Mesenchymal stem cell (in vitro differentiated cells and primary cell): ENCODE measurements around the gene HDAC1.

ENCODE experiments used
- DNase-seq: peaks from one replicate; pipeline ENCODE4 v3.0.0-alpha.2; 2013
- H2AFZ ChIP-seq: one replicate; pipeline ENCODE4 v1.6.1; 2013; ENCODE audit warnings: low read depth, mild to moderate bottlenecking, control low read depth, inconsistent platforms, low read length, moderate library complexity
- H2AK5ac ChIP-seq: 2 replicates; pipeline ENCODE4 v1.6.1; 2013; ENCODE audit warnings: low read length, moderate library complexity, mild to moderate bottlenecking, inconsistent platforms; ENCODE audit not compliant: severe bottlenecking
- H2BK120ac ChIP-seq: one replicate; pipeline ENCODE4 v1.6.1; 2013; ENCODE audit warnings: low read depth, mild to moderate bottlenecking, inconsistent platforms, low read length, moderate library complexity
- H2BK12ac ChIP-seq, 2 experiments: one replicate each; pipeline ENCODE4 v1.6.1; 2013; ENCODE audit warnings: inconsistent platforms in 2 of 2, low read length in 2 of 2, mild to moderate bottlenecking in 2 of 2, moderate library complexity in 2 of 2, control low read depth in 1 of 2
- H2BK15ac ChIP-seq: one replicate; pipeline ENCODE4 v1.6.1; 2013; ENCODE audit warnings: mild to moderate bottlenecking, low read depth, inconsistent platforms; ENCODE audit not compliant: poor library complexity, severe bottlenecking
- H2BK5ac ChIP-seq: 2 replicates; pipeline ENCODE4 v1.6.1; 2013; ENCODE audit warnings: low read depth, mild to moderate bottlenecking, low read length, control low read depth, inconsistent platforms; ENCODE audit not compliant: poor library complexity, severe bottlenecking
- H3K14ac ChIP-seq, 2 experiments: one replicate each; pipeline ENCODE4 v1.6.1; 2013; ENCODE audit warnings: inconsistent platforms in 2 of 2, low read length in 2 of 2, control low read depth in 1 of 2, mild to moderate bottlenecking in 1 of 2, moderate library complexity in 1 of 2
- H3K18ac ChIP-seq, 2 experiments: one replicate each; pipeline ENCODE4 v1.6.1; 2013; ENCODE audit warnings: inconsistent platforms in 2 of 2, low read length in 2 of 2, control low read depth in 1 of 2, low read depth in 1 of 2, mild to moderate bottlenecking in 1 of 2
- H3K23ac ChIP-seq, 2 experiments: one replicate each; pipeline ENCODE4 v1.6.1; 2013; ENCODE audit warnings: inconsistent platforms in 2 of 2, low read length in 2 of 2, mild to moderate bottlenecking in 2 of 2, moderate library complexity in 2 of 2, control low read depth in 1 of 2
- H3K27ac ChIP-seq: 2 replicates; pipeline ENCODE4 v1.5.1; 2013; ENCODE audit warnings: mild to moderate bottlenecking, moderate library complexity, low read length, control low read depth, inconsistent platforms; ENCODE audit not compliant: poor library complexity, severe bottlenecking
- H3K27me3 ChIP-seq, 2 experiments: 2 replicates each; pipeline versions ENCODE4 v1.6.1 to v1.7.0; 2013; ENCODE audit warnings: low read length in 2 of 2, mild to moderate bottlenecking in 2 of 2, moderate library complexity in 2 of 2, control low read depth in 1 of 2, inconsistent platforms in 1 of 2; ENCODE audit not compliant: control insufficient read depth in 1 of 2, insufficient read depth in 1 of 2
- H3K36me3 ChIP-seq, 2 experiments: 2 replicates each; pipeline versions ENCODE4 v1.6.1 to v1.7.0; 2013; ENCODE audit warnings: low read length in 2 of 2, control low read depth in 1 of 2, inconsistent platforms in 1 of 2, low read depth in 1 of 2, mild to moderate bottlenecking in 1 of 2; ENCODE audit not compliant: insufficient read depth in 2 of 2, control insufficient read depth in 1 of 2
- H3K4ac ChIP-seq, 2 experiments: one replicate each; pipeline ENCODE4 v1.6.1; 2013; ENCODE audit warnings: inconsistent platforms in 2 of 2, low read length in 2 of 2, mild to moderate bottlenecking in 2 of 2, moderate library complexity in 2 of 2, control low read depth in 1 of 2, low read depth in 1 of 2
- H3K4me1 ChIP-seq: 2 replicates; pipeline ENCODE4 v1.6.1; 2013; ENCODE audit warnings: low read depth, low read length, control low read depth; ENCODE audit not compliant: control insufficient read depth, insufficient read depth
- H3K4me2 ChIP-seq: 2 replicates; pipeline ENCODE4 v1.6.1; 2013; ENCODE audit warnings: low read length, mild to moderate bottlenecking, inconsistent platforms; ENCODE audit not compliant: poor library complexity, severe bottlenecking
- H3K4me3 ChIP-seq, 2 experiments: 2 replicates each; pipeline versions ENCODE4 v1.5.1 to v1.7.0; 2013; ENCODE audit warnings: low read length in 2 of 2, mild to moderate bottlenecking in 2 of 2, control low read depth in 1 of 2, low read depth in 1 of 2; ENCODE audit not compliant: insufficient read depth in 1 of 2
- H3K79me1 ChIP-seq: replicated peaks from 2 replicates; pipeline ENCODE4 v1.6.1; 2013; ENCODE audit warnings: mild to moderate bottlenecking, control low read depth, low read length, inconsistent platforms; ENCODE audit not compliant: poor library complexity, severe bottlenecking
- H3K9ac ChIP-seq: 2 replicates; pipeline ENCODE4 v1.7.0; 2013; ENCODE audit warnings: mild to moderate bottlenecking, low read length, moderate library complexity
- H3K9me3 ChIP-seq: 2 replicates; pipeline ENCODE4 v1.7.0; 2013; ENCODE audit warnings: mild to moderate bottlenecking, low read length; ENCODE audit not compliant: control insufficient read depth
- H4K8ac ChIP-seq: one replicate; pipeline ENCODE4 v1.6.1; 2013; ENCODE audit warnings: inconsistent platforms, mild to moderate bottlenecking, low read length, moderate library complexity
- H4K91ac ChIP-seq: one replicate; pipeline ENCODE4 v1.6.1; 2013; ENCODE audit warnings: mild to moderate bottlenecking, low read length, inconsistent platforms
- WGBS: methylation state at CpG from one replicate; pipeline ENCODE4 v1.1.7; 2013; ENCODE audit warnings: mixed read lengths; 5-methylcytosine and 5-hydroxymethylcytosine counted together

Gene HDAC1

GRCh38 chr1:32341971-32342370, 50.1 kb downstream of the HDAC1 start:
- Histone ChIP-seq H3K27me3 (peaks cover 0 to 11% of the 10 kb centered on the region in 2 experiments), H2BK12ac (no peak overlapping the region), H3K36me3 (no peaks in the 10 kb centered on the region), H4K91ac (no peak overlapping the region), H4K8ac (no peak overlapping the region), H2BK15ac (no peak overlapping the region), H2BK120ac (no peak overlapping the region), H3K18ac (no peak overlapping the region), H3K4me2 (no peak overlapping the region), H3K23ac (no peak overlapping the region), H3K4me1 (peaks cover 38% of the 10 kb centered on the region), H3K9me3 (no peaks in the 10 kb centered on the region), H3K79me1 (no peaks in the 10 kb centered on the region), H2AFZ (no peak overlapping the region), H3K14ac (no peak overlapping the region), H3K4ac (no peak overlapping the region), H2AK5ac (no peak overlapping the region), H2BK5ac (no peak overlapping the region), H3K27ac (no peak overlapping the region), H3K9ac (no peak overlapping the region), H3K4me3 (no peak overlapping the region)
- no peak for DNase-seq
- WGBS: 82% methylated on average over 5 of the region's 5 CpGs

GRCh38 chr1:32342704-32343103, 50.8 kb downstream of the HDAC1 start:
- no peak overlapping the region for H3K14ac ChIP-seq
- H3K4ac ChIP-seq: no peak overlapping the region
- WGBS: 94% methylated on average over 9 of the region's 10 CpGs
- DNase-seq: no peak
- H3K27me3 ChIP-seq: peaks cover 0 to 11% of the 10 kb centered on the region in 2 experiments
- H3K23ac ChIP-seq: no peak overlapping the region
- no peak overlapping the region for H3K4me3 ChIP-seq
- H4K91ac ChIP-seq: no peak overlapping the region
- no peak overlapping the region for H2BK12ac ChIP-seq
- H3K27ac ChIP-seq: no peak overlapping the region
- H3K4me2 ChIP-seq: no peak overlapping the region
- no peaks in the 10 kb centered on the region for H3K36me3 ChIP-seq
- H3K18ac ChIP-seq: no peak overlapping the region
- no peak overlapping the region for H2AFZ ChIP-seq
- no peak overlapping the region for H3K9ac ChIP-seq
- H2BK15ac ChIP-seq: no peak overlapping the region
- H2BK5ac ChIP-seq: no peak overlapping the region
- H4K8ac ChIP-seq: no peak overlapping the region
- no peaks in the 10 kb centered on the region for H3K9me3 ChIP-seq
- H2AK5ac ChIP-seq: no peak overlapping the region
- H3K4me1 ChIP-seq: peaks cover 30% of the 10 kb centered on the region
- no peaks in the 10 kb centered on the region for H3K79me1 ChIP-seq
- no peak overlapping the region for H2BK120ac ChIP-seq

- Histone ChIP-seq H3K27ac (no peak overlapping the region), H3K9me3 (no peaks in the 10 kb centered on the region), H2BK120ac (no peak overlapping the region), H3K4me2 (no peak overlapping the region), H4K91ac (peak overlapping the region; percentile 78), H3K36me3 (no peaks in the 10 kb centered on the region), H2AFZ (no peak overlapping the region), H3K27me3 (peaks cover 0 to 11% of the 10 kb centered on the region in 2 experiments), H3K23ac (no peak overlapping the region), H3K4ac (no peak overlapping the region), H2BK12ac (peak overlapping the region; percentile 21 to 90), H3K18ac (peak overlapping the region in 1 of 2 experiments; percentile 37), H3K9ac (no peak overlapping the region), H3K14ac (no peak overlapping the region), H3K4me1 (peaks cover 23% of the 10 kb centered on the region), H2BK15ac (no peak overlapping the region), H2AK5ac (no peak overlapping the region), H4K8ac (no peak overlapping the region), H3K79me1 (no peaks in the 10 kb centered on the region), H2BK5ac (no peak overlapping the region), H3K4me3 (no peak overlapping the region)
- peak; percentile 69 for DNase-seq
- WGBS: 59% methylated on average over 8 of the region's 8 CpGs
Observed at GRCh38 chr1:32345289-32345827, 53.5 kb downstream of the HDAC1 start.

- no peak overlapping the region for H3K23ac ChIP-seq
- H3K9me3 ChIP-seq: no peaks in the 10 kb centered on the region
- no peaks in the 10 kb centered on the region for H3K36me3 ChIP-seq
- H3K27ac ChIP-seq: no peak overlapping the region
- H3K4me1 ChIP-seq: peaks cover 23% of the 10 kb centered on the region
- no peak overlapping the region for H4K8ac ChIP-seq
- H3K18ac ChIP-seq: peak overlapping the region; percentile 37 to 50
- no peak overlapping the region for H2BK5ac ChIP-seq
- no peak overlapping the region for H3K4me3 ChIP-seq
- H3K27me3 ChIP-seq: peaks cover 0 to 11% of the 10 kb centered on the region in 2 experiments
- no peak for DNase-seq
- peak overlapping the region; percentile 43 for H2AK5ac ChIP-seq
- no peak overlapping the region for H3K14ac ChIP-seq
- H3K4me2 ChIP-seq: no peak overlapping the region
- no peak overlapping the region for H2AFZ ChIP-seq
- H2BK12ac ChIP-seq: peak overlapping the region in 1 of 2 experiments; percentile 59
- peak overlapping the region; percentile 57 for H4K91ac ChIP-seq
- peak overlapping the region in 1 of 2 experiments; percentile 40 for H3K4ac ChIP-seq
- no peak overlapping the region for H2BK120ac ChIP-seq
- peak overlapping the region; percentile 73 for H2BK15ac ChIP-seq
- 74% methylated on average over 8 of the region's 9 CpGs for WGBS
- peaks cover under 1% of the 10 kb centered on the region for H3K79me1 ChIP-seq
- no peak overlapping the region for H3K9ac ChIP-seq
Observed at GRCh38 chr1:32346532-32347157, 54.8 kb downstream of the HDAC1 start.
